ENCODE data around the gene GORASP1. TPM values are rescaled to one million over a fixed set of nuclear protein-coding genes. Genes with fewer than 3 reads are reported as not detected.

GORASP1 gene
- polyA plus RNA-seq, 3 donors, result 23.2 to 105 (median 31.2) TPM

DNA sequence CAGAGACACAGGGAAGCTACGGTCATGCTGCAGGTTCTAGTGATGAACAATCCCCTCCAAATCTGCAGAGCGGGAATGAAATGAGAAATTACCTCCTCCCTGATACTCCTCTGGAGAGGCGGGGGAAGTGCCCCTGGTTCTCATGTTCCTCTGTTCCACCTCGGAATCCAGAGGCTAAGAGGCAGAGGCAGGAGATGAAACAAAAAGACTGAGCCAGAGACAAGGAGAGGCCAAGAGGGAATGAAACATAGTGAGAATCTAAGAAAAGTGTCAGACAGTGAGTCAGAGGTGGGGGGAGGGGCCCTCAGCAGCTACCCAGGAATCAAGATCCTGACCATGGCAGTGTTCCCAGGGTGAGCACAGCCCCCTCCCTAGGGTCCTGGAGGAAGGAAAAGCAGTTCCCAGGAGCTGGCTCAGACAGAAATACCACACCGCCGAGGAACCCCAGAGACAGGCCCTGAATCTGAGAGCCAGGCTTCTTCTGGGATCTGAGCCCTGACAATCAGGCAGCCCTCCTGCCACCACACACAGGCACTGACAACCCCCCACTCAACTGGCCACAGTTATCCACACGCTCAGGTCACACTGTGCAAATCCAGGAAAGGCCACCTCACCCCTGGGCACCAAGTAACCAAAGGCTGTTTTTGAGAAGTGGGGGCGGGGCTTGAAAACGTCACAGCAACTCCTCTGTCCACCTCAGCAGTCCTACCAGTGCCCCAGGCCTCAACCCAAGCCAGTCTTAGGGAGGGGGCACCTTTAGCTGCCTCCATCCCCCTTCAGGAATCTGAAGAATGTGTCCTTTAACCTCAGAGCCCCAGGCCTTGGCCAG lies 43.6 kb upstream of the GORASP1 start:
- peak overlapping the region; percentile 94 to 99 (median 98) for H3K27ac Mint-ChIP-seq
- peaks cover 61% of the 10 kb centered on the region for H3K79me2 ChIP-seq (ENCODE audit: insufficient read depth, low read length)
- DNase-seq, result peak; percentile 77 to 86 (median 78)
- H3K4me2 ChIP-seq (replicated peaks; ENCODE audit: extremely low read depth, low read length, poor library complexity, severe bottlenecking), result peak overlapping the region; percentile 98
- H3K27me3 ChIP-seq (ENCODE audit: control insufficient read depth in 2 of 2, insufficient read depth in 2 of 2, low read length in 2 of 2), result no peaks in the 10 kb centered on the region
- intact Hi-C loops (cut with micrococcal nuclease), result no loop called here
- H3K4me3 Mint-ChIP-seq, result peak overlapping the region; percentile 98 to 100
- H3K4me1 Mint-ChIP-seq, result peaks cover 72% of the 10 kb centered on the region
- no peak overlapping the region for H2AFZ ChIP-seq (ENCODE audit: insufficient read depth, low read depth, low read length, poor library complexity, severe bottlenecking)
- WGBS (ENCODE audit: insufficient coverage), result 31% methylated on average over 2 of the region's 9 CpGs
- no peaks in the 10 kb centered on the region for H3K9me3 ChIP-seq (replicated peaks in 1 of 2; ENCODE audit: control insufficient read depth in 1 of 2, insufficient read depth in 1 of 2, low read length in 2 of 2)
- H4K20me1 ChIP-seq (ENCODE audit: insufficient read depth, low read length), result peaks cover 72% of the 10 kb centered on the region
- peaks cover 69% of the 10 kb centered on the region in 2 donors for H3K4me1 ChIP-seq (ENCODE audit: control insufficient read depth in 1 of 2, insufficient read depth in 2 of 2, low read length in 2 of 2)
- peaks cover 0 to 6% (median 2%) of the 10 kb centered on the region in 7 donors for H3K9me3 Mint-ChIP-seq
- peaks cover 2 to 13% of the 10 kb centered on the region in 2 donors for H3K36me3 ChIP-seq (replicated peaks in 1 of 2; ENCODE audit: control insufficient read depth in 1 of 2, insufficient read depth in 2 of 2, low read length in 2 of 2)
- peak overlapping the region; percentile 100 for H3K9ac ChIP-seq (ENCODE audit: insufficient read depth, low read length, poor library complexity, severe bottlenecking)
- peak overlapping the region; percentile 63 to 83 (median 76) for H3K4me3 ChIP-seq (replicated peaks in 1 of 3; ENCODE audit: low read depth in 2 of 3, low read length in 3 of 3)
- no peak for TF ChIP-seq CTCF (IDR thresholded peaks at IDR 0.05)
- H3K36me3 Mint-ChIP-seq, result peaks cover 58% of the 10 kb centered on the region in 2 donors
- H3K27ac ChIP-seq (ENCODE audit: low read depth in 1 of 2, low read length in 2 of 2), result peak overlapping the region; percentile 64 to 97
- H3K27me3 Mint-ChIP-seq (ENCODE audit: low read depth in 3 of 3), result peaks cover 0 to 9% (median 4%) of the 10 kb centered on the region in 3 donors

- Mint-ChIP-seq H3K27ac (peak overlapping the region; percentile 94 to 99 (median 98)), H3K9me3 (peaks cover 0 to 6% (median 2%) of the 10 kb centered on the region in 7 donors), H3K4me3 (peak overlapping the region; percentile 98 to 100), H3K27me3 (ENCODE audit: low read depth in 3 of 3) (peaks cover 0 to 9% (median 3%) of the 10 kb centered on the region in 3 donors), H3K36me3 (peaks cover 64 to 65% of the 10 kb centered on the region in 2 donors), H3K4me1 (peaks cover 77% of the 10 kb centered on the region)
- Histone ChIP-seq H3K9me3 (replicated peaks in 1 of 2; ENCODE audit: control insufficient read depth in 1 of 2, insufficient read depth in 1 of 2, low read length in 2 of 2) (no peaks in the 10 kb centered on the region), H3K9ac (ENCODE audit: insufficient read depth, low read length, poor library complexity, severe bottlenecking) (peak overlapping the region; percentile 100), H2AFZ (ENCODE audit: insufficient read depth, low read depth, low read length, poor library complexity, severe bottlenecking) (no peak overlapping the region), H3K4me1 (ENCODE audit: control insufficient read depth in 1 of 2, insufficient read depth in 2 of 2, low read length in 2 of 2) (peaks cover 73 to 76% of the 10 kb centered on the region in 2 donors), H3K4me3 (replicated peaks in 1 of 3; ENCODE audit: low read depth in 2 of 3, low read length in 3 of 3) (peak overlapping the region in 2 of 3 experiments; percentile 76 to 83), H3K27ac (ENCODE audit: low read depth in 1 of 2, low read length in 2 of 2) (peak overlapping the region; percentile 64 to 97), H3K36me3 (replicated peaks in 1 of 2; ENCODE audit: control insufficient read depth in 1 of 2, insufficient read depth in 2 of 2, low read length in 2 of 2) (peaks cover 9 to 20% of the 10 kb centered on the region in 2 donors), H3K27me3 (ENCODE audit: control insufficient read depth in 2 of 2, insufficient read depth in 2 of 2, low read length in 2 of 2) (no peaks in the 10 kb centered on the region), H3K4me2 (replicated peaks; ENCODE audit: extremely low read depth, low read length, poor library complexity, severe bottlenecking) (peak overlapping the region; percentile 98), H4K20me1 (ENCODE audit: insufficient read depth, low read length) (peaks cover 80% of the 10 kb centered on the region), H3K79me2 (ENCODE audit: insufficient read depth, low read length) (peaks cover 68% of the 10 kb centered on the region)
- no peak for TF ChIP-seq CTCF (IDR thresholded peaks at IDR 0.05)
- intact Hi-C loops (cut with micrococcal nuclease), result no loop called here
- WGBS (ENCODE audit: insufficient coverage), result 15% methylated on average over 4 of the region's 5 CpGs
- DNase-seq, result peak in 1 of 3 donors; percentile 23
Measured at GRCh38 chr3:39150148-39150802, 42.8 kb upstream of the GORASP1 start.

All from CD14-positive monocyte (primary cell).